A375 (cell line): ENCODE data around the gene CCDC137. TPM values are rescaled to one million over a fixed set of nuclear protein-coding genes. Genes with fewer than 3 reads are reported as not detected.

Experiments
- small RNA-seq: library from RNA; depleted of rRNA; stranded (forward); fragments of <200 nt; gene quantifications from one replicate; pipeline ENCODE3, GENCODE V24; 2014
- total RNA-seq: library from RNA; depleted of rRNA; stranded (reverse); fragments of >200 nt; shearing (Covaris generic); gene quantifications from 2 replicates; pipeline ENCODE4 v1.2.3, GENCODE V29; 2014; rRNA removed

The CCDC137 gene
- 56.2 and 57.7 TPM in 2 replicates for total RNA-seq

GRCh38 chr17:81666342-81667191, at the start of gene CCDC137, which contains the start of gene OXLD1:
TSS of gene CCDC137 (plus strand) at chr17:81666737. CDS start at chr17:81666767, 30 bp downstream.
TSS of gene OXLD1 (minus strand) at chr17:81666605. CDS start at chr17:81666577, 28 bp downstream.

DNA sequence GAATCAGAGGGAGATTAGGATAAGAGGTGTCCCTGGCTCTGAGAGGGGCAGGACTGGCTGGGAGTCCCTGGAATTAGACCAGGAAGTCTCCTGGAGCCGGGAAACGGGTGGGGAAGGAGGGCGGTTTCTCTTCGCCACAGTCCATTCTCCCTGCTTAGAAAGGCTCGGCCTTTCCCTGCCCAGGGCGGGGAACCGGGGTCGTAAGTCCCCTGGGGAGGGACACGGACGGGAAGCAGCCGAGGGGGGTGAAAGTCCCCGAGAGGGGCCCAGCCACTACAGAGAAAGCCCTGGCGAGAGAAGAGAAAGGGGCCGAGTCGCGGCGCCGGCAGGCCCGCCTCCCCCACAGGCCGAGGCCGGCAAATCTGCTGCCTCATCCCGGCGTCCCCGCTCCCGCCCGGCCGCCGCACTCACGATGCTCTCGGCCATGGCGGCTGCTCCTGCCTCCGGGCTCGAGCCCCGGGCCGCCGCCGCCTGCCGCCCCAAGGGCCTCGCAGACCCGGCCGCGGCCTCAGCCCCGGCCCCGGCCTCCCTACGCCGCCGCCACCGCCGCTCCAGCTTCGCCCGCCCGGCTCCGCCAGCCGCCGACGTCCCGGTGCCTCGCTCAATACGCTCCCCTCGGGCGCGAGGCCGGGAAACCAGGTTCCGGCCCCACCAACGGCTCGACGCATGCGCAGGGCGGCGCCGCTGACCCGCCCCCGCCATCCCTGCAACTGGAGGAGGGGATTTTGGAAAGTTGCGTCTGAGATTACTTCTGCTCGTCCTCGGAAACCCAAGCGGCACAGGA, 29.8 kb upstream of the CCDC137 start, which contains the start of the genes NPLOC4 and TSPAN10:
NPLOC4 (minus strand) TSS at position 608 of the 784 bp plus-strand sequence; CDS start at position 426, 182 bp downstream.
TSPAN10 (plus strand) TSS at position 692 of the 784 bp plus-strand sequence. CDS start 5,217 bp downstream, outside the sequence.

DNA sequence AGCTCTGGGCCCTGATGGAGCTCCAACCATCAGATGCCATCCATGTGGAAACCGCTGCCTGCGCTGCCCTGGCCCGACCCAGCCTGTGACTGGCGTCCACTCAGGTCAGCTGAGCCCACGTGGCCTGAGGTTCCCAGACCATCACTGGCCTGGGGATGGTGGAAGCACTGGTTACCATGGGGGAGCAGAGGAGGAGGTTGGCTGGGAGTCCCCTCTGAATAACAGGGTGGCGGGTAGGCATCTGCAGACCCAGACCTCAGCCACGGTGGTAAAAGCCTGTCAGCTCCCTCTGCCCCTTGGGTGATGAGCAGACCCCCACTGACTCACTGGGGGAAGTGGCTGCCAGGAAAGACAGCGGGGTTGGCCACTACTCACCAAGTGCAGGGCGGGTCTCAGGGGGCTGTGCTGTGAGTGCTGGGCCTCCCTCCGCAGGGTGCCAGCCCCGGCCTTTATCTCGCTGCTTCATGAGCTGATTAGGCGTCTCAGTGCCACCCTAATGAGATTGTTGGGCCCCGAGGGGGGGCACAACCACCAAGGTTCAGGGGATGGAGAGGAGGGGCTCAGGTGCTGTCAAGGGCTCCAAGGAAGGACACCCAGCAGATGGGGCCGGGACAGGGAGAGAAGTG, 10.3 kb upstream of the CCDC137 start, which contains the start of gene PDE6G:
PDE6G (minus strand) TSS at position 425 of the 626 bp plus-strand sequence. CDS start 3,237 bp downstream, outside the sequence.

GRCh38 chr17:81683584-81684441, 17.3 kb downstream of the CCDC137 start, which contains the start of the genes ARL16 and HGS:
TSS of gene ARL16 (minus strand) at chr17:81683797. CDS start at chr17:81683753, 44 bp downstream.
TSS of gene HGS (plus strand) at chr17:81684011. CDS start at chr17:81684067, 56 bp downstream.

DNA sequence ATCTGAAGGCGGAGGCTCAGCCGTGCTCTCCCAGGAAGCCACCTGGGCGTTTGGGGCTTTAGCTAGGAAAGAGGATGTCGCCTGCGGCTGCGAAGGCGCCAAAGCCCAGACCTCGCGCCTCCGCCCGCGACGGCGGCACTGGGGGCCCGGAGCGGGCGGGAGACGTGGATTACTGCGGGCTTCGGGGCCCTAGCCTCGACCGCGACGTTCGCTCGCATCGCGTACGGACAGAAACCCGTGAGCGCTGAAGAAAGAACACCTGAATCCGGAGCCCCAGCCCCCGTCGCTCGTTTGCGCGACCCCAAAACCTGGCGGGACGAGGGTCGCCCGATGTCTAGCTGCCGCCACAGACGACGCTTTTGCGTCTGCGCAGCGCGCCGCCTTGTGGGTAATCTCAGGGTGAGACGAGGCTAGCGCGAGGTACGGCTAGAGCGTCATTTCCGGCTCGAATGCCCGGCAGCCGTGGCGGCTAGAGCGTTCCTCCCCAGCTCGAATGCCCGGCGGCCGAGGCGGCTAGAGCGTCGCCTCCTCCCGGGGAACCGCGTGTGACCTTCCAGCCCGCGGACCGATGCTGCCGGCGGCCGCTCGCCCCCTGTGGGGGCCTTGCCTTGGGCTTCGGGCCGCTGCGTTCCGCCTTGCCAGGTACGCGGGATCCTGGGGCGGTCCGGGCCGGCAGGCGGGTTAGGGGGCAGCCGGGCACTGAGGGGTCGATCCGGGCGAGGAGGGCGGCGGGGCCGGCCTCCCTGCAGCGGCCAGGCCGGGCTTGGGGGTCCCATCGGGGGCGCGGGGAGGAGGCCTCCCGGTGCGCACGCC, 36.6 kb downstream of the CCDC137 start, which contains the start of gene MRPL12:
MRPL12 (plus strand) TSS at position 434 of the 813 bp plus-strand sequence; CDS start at position 569, 135 bp downstream.

GRCh38 chr17:81711814-81712467, 45.4 kb downstream of the CCDC137 start, which contains the start of gene SLC25A10:
TSS of gene SLC25A10 (plus strand) at chr17:81712284. CDS start at chr17:81712427, 143 bp downstream.

Small RNA genes within 50 kb of the gene (small RNA-seq; reads per million reads assigned to genes)
- gene MIR6786, result not detected

Other genes starting within 250 kb of the CCDC137 start
- 2,933 and 5,081 TPM in 2 replicates for gene ACTG1, start 153.9 kb upstream of the CCDC137 start, total RNA-seq
- 0.08 and 0.50 TPM in 2 replicates for gene FSCN2, start 138.4 kb upstream of the CCDC137 start, total RNA-seq
- gene FAAP100, start 114.4 kb upstream of the CCDC137 start, total RNA-seq, result 28.7 and 29.0 TPM in 2 replicates
- gene NPLOC4, start 29.6 kb upstream of the CCDC137 start, total RNA-seq, result 46.8 and 62.1 TPM in 2 replicates
- gene TSPAN10, start 29.5 kb upstream of the CCDC137 start, total RNA-seq, result 1.7 and 2.2 TPM in 2 replicates
- 0.64 TPM in 1 of 2 replicates, not detected in the other for gene PDE6G, start 10.2 kb upstream of the CCDC137 start, total RNA-seq
- gene OXLD1, start 132 bp upstream of the CCDC137 start, total RNA-seq, result 93.6 and 127 TPM in 2 replicates
- gene ARL16, start 17.1 kb downstream of the CCDC137 start, total RNA-seq, result 47.6 and 51.0 TPM in 2 replicates
- gene HGS, start 17.3 kb downstream of the CCDC137 start, total RNA-seq, result 159 and 172 TPM in 2 replicates
- gene MRPL12, start 36.6 kb downstream of the CCDC137 start, total RNA-seq, result 42.8 and 60.5 TPM in 2 replicates
- 55.5 and 62.1 TPM in 2 replicates for gene SLC25A10, start 45.5 kb downstream of the CCDC137 start, total RNA-seq
- gene GCGR, start 137.4 kb downstream of the CCDC137 start, total RNA-seq, result not detected in 2 replicates
- 73.0 and 96.0 TPM in 2 replicates for gene MCRIP1, start 166.6 kb downstream of the CCDC137 start, total RNA-seq
- gene PPP1R27, start 168.3 kb downstream of the CCDC137 start, total RNA-seq, result 0.61 TPM in 1 of 2 replicates, not detected in the other
- gene P4HB, start 193.8 kb downstream of the CCDC137 start, total RNA-seq, result 716 and 811 TPM in 2 replicates
- gene ARHGDIA, start 204.6 kb downstream of the CCDC137 start, total RNA-seq, result 229 and 255 TPM in 2 replicates
- gene ALYREF, start 224.8 kb downstream of the CCDC137 start, total RNA-seq, result 423 and 436 TPM in 2 replicates
- 135 and 136 TPM in 2 replicates for gene ANAPC11, start 225.0 kb downstream of the CCDC137 start, total RNA-seq
- gene NPB, start 235.5 kb downstream of the CCDC137 start, total RNA-seq, result 0.11 and 0.24 TPM in 2 replicates
- 27.0 and 32.0 TPM in 2 replicates for gene PCYT2, start 244.7 kb downstream of the CCDC137 start, total RNA-seq